ENCODE measurements around the gene AZGP1.

AZGP1 gene

DNA sequence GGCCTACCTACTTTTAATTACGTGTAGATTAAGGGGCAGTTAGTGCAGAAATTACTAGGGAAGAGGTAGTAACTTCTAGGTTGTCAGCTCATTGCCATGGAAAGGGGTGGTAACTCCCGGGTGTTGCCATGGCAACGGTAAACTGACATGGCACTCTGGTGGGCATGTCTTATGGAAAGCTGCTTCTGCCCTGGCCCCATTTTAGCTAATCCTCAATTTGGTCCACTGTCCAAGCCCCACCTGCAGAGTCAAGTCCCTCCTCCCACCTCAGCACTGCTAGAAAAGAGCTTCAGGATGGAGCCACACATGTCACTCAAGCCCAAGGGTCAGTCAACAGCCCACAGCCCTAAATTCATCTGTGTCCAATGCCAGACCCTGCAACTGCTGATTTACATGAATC, 32.1 kb upstream of the AZGP1 start:
- H3K4me1 ChIP-seq (ENCODE audit: low read length), result no peaks in the 10 kb centered on the region
- H2AFZ ChIP-seq (ENCODE audit: low read length), result no peak overlapping the region
- H3F3A ChIP-seq (ENCODE audit: insufficient read depth, low read length), result no peaks in the 10 kb centered on the region
- 0 out of 2 replicates have a peak, but pooled peaks cover 10% of the 10 kb centered on the region for H3K27me3 ChIP-seq (replicated peaks; ENCODE audit: insufficient read depth, low read length)
- H3K4me2 ChIP-seq (ENCODE audit: low read depth, low read length), result no peak overlapping the region
- no peaks in the 10 kb centered on the region for H4K20me1 ChIP-seq (ENCODE audit: insufficient read depth, low read length)
- TF ChIP-seq EZH2phosphoT487 (IDR thresholded peaks at IDR 0.05; ENCODE audit: low read length), result no peak
- TF ChIP-seq, protein P1, sequence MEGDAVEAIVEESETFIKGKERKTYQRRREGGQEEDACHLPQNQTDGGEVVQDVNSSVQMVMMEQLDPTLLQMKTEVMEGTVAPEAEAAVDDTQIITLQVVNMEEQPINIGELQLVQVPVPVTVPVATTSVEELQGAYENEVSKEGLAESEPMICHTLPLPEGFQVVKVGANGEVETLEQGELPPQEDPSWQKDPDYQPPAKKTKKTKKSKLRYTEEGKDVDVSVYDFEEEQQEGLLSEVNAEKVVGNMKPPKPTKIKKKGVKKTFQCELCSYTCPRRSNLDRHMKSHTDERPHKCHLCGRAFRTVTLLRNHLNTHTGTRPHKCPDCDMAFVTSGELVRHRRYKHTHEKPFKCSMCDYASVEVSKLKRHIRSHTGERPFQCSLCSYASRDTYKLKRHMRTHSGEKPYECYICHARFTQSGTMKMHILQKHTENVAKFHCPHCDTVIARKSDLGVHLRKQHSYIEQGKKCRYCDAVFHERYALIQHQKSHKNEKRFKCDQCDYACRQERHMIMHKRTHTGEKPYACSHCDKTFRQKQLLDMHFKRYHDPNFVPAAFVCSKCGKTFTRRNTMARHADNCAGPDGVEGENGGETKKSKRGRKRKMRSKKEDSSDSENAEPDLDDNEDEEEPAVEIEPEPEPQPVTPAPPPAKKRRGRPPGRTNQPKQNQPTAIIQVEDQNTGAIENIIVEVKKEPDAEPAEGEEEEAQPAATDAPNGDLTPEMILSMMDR (IDR thresholded peaks at IDR 0.05; ENCODE audit: low read length), result no peak
- no peak overlapping the region for H3K4me3 ChIP-seq (ENCODE audit: low read length)
- no peak overlapping the region for H3K9ac ChIP-seq (ENCODE audit: low read length)
- no peaks in the 10 kb centered on the region for H3K79me2 ChIP-seq (ENCODE audit: low read length)
- H3K9me3 ChIP-seq (replicated peaks; ENCODE audit: insufficient read depth, low read length), result no peaks in the 10 kb centered on the region
- H3K27ac ChIP-seq (ENCODE audit: low read length), result no peak overlapping the region
- DNase-seq, result no peak
- H3K36me3 ChIP-seq (replicated peaks; ENCODE audit: insufficient read depth, low read length), result no peaks in the 10 kb centered on the region
- no peaks in the 10 kb centered on the region for H3K9me2 ChIP-seq (replicated peaks; ENCODE audit: insufficient read depth, low read length)

- Histone ChIP-seq H3K36me3 (replicated peaks; ENCODE audit: insufficient read depth, low read length) (no peaks in the 10 kb centered on the region), H3K4me3 (ENCODE audit: low read length) (no peak overlapping the region), H3F3A (ENCODE audit: insufficient read depth, low read length) (no peaks in the 10 kb centered on the region), H3K9me3 (replicated peaks; ENCODE audit: insufficient read depth, low read length) (no peaks in the 10 kb centered on the region), H3K9ac (ENCODE audit: low read length) (no peak overlapping the region), H3K79me2 (ENCODE audit: low read length) (no peaks in the 10 kb centered on the region), H3K4me2 (ENCODE audit: low read depth, low read length) (no peak overlapping the region), H3K4me1 (ENCODE audit: low read length) (no peaks in the 10 kb centered on the region), H3K27me3 (replicated peaks; ENCODE audit: insufficient read depth, low read length) (peaks cover 8% of the 10 kb centered on the region; the same call in 1 of the 2 replicates), H3K27ac (ENCODE audit: low read length) (no peak overlapping the region), H3K9me2 (replicated peaks; ENCODE audit: insufficient read depth, low read length) (no peaks in the 10 kb centered on the region), H4K20me1 (ENCODE audit: insufficient read depth, low read length) (no peaks in the 10 kb centered on the region), H2AFZ (ENCODE audit: low read length) (no peak overlapping the region)
- TF ChIP-seq EZH2 (optimal IDR thresholded peaks at IDR 0.05; ENCODE audit: low read depth, low read length), result no peak
- no peak for TF ChIP-seq EZH2phosphoT487 (IDR thresholded peaks at IDR 0.05; ENCODE audit: low read length)
- TF ChIP-seq, protein P1 (IDR thresholded peaks at IDR 0.05; ENCODE audit: low read length), result no peak
- DNase-seq, result no peak
Measured at GRCh38 chr7:100003711-100004661, 28.2 kb upstream of the AZGP1 start.

DNA sequence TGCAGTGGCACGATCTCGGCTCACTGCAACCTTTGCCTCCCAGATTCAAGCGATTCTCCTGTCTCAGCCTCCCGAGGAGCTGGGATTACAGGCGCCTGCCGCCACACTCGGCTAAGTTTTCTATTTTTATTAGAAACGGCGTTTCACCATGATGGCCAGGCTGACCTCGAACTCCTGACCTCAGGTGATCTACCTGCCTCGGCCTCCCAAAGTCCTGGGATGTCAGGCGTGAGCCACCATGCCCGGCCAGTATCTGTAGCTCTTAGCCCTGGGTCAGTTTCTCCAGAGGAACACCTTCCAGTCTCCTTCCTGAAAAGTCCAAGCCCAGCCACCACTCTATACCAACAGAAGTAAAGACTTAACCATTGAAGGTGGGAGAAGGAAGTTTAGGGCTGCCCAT, 24.4 kb upstream of the AZGP1 start:
- Histone ChIP-seq H3K4me1 (ENCODE audit: low read length) (no peaks in the 10 kb centered on the region), H3K4me2 (ENCODE audit: low read depth, low read length) (no peak overlapping the region), H3K27me3 (replicated peaks; ENCODE audit: insufficient read depth, low read length) (peaks cover 27% of the 10 kb centered on the region), H3K9me3 (replicated peaks; ENCODE audit: insufficient read depth, low read length) (no peaks in the 10 kb centered on the region), H3K9me2 (replicated peaks; ENCODE audit: insufficient read depth, low read length) (no peaks in the 10 kb centered on the region), H4K20me1 (ENCODE audit: insufficient read depth, low read length) (no peaks in the 10 kb centered on the region), H3K27ac (ENCODE audit: low read length) (no peak overlapping the region), H3K79me2 (ENCODE audit: low read length) (no peaks in the 10 kb centered on the region), H2AFZ (ENCODE audit: low read length) (no peak overlapping the region), H3F3A (ENCODE audit: insufficient read depth, low read length) (0 out of 2 replicates have a peak, but pooled peaks cover 4% of the 10 kb centered on the region), H3K4me3 (ENCODE audit: low read length) (no peak overlapping the region), H3K36me3 (replicated peaks; ENCODE audit: insufficient read depth, low read length) (no peaks in the 10 kb centered on the region), H3K9ac (ENCODE audit: low read length) (no peak overlapping the region)
- no peak for DNase-seq
- TF ChIP-seq EZH2 (optimal IDR thresholded peaks at IDR 0.05; ENCODE audit: low read depth, low read length), result no peak
- TF ChIP-seq, protein P1 (IDR thresholded peaks at IDR 0.05; ENCODE audit: low read length), result no peak
- TF ChIP-seq EZH2phosphoT487 (IDR thresholded peaks at IDR 0.05; ENCODE audit: low read length), result no peak

All from MM.1S (cell line).